ENCODE measurements around the gene KCNN3. TPM values are rescaled to one million over a fixed set of nuclear protein-coding genes. Genes with fewer than 3 reads are reported as not detected.

KCNN3 gene
- total and polyA plus RNA-seq, 2 of the 8 experiments (the other 6 are each of a cell fraction or from before 2014, with no cell fraction given), result 2.8 to 3.7 TPM

DNA sequence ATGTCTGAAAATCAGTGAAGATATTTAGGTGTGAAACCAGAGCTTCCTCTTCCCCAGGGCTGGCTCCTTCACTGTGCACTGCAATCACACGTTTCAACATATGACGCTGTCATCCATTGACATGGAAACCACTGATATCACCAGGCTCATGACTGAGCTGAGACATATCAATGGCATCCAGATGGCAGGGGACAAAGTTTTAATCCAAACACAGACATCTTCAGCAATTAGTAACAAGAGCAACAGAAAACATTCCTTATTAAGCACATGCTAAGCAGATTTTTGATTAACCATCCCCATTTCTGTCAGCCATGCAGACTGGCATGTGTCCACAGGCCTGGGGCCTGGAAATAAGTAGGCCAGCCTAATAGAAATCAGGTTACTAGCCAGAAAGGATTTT is 154.1 kb downstream of the KCNN3 start:
- H3K23ac ChIP-seq (ENCODE audit: insufficient read length), result no peak overlapping the region
- no peaks in the 10 kb centered on the region for H3K4me1 ChIP-seq (replicated peaks in 1 of 4; ENCODE audit: control insufficient read depth in 3 of 4, insufficient read depth in 4 of 4, low read length in 3 of 4)
- H2BK15ac ChIP-seq (ENCODE audit: low read length), result no peak overlapping the region
- H3K27ac ChIP-seq (ENCODE audit: low read depth, low read length), result no peak overlapping the region
- FAIRE-seq (no peak), DNase-seq (ENCODE audit: low read depth in 1 of 2, low spot score in 2 of 2) (no peak)
- H2AFZ ChIP-seq (ENCODE audit: low read length), result no peak overlapping the region
- H3K9me3 ChIP-seq (ENCODE audit: insufficient read depth in 2 of 2, low read depth in 1 of 2, low read length in 1 of 2), result no peaks in the 10 kb centered on the region
- 88% methylated on average over 2 of the region's 2 CpGs; no CpG with 5 or more reads in 1 of the 2 experiments for WGBS, 2 experiments (ENCODE audit: extremely low coverage in 1 of 2, insufficient coverage in 1 of 2, insufficient read length in 1 of 2, insufficient replicate concordance in 2 of 2, low coverage in 1 of 2, low lambda C conversion rate in 2 of 2, missing lambda C conversion rate in 1 of 2)
- peaks cover 0 to 4% of the 10 kb centered on the region in 2 experiments for H4K20me1 ChIP-seq (replicated peaks in 1 of 2; ENCODE audit: control insufficient read depth in 1 of 2, insufficient read depth in 2 of 2, low read length in 2 of 2)
- H3K56ac ChIP-seq (replicated peaks; ENCODE audit: insufficient read length, low read depth, low read length), result no peak overlapping the region
- H3K79me2 ChIP-seq (ENCODE audit: control insufficient read depth in 1 of 2, insufficient read depth in 2 of 2, low read length in 2 of 2), result no peaks in the 10 kb centered on the region
- no peak overlapping the region for H2AK5ac ChIP-seq (ENCODE audit: low read depth, low read length)
- H4K91ac ChIP-seq (replicated peaks; ENCODE audit: insufficient read length, low read length), result no peak overlapping the region
- no peak overlapping the region for H3K4me3 ChIP-seq (ENCODE audit: extremely low read depth in 1 of 4, insufficient read depth in 2 of 4, low read depth in 3 of 4, low read length in 4 of 4)
- no peak overlapping the region for H3K9ac ChIP-seq (replicated peaks in 1 of 4; ENCODE audit: extremely low read depth in 1 of 4, low read depth in 3 of 4, low read length in 3 of 4)
- no peak overlapping the region for H4K5ac ChIP-seq (ENCODE audit: insufficient read length, low read depth, low read length)
- no peak overlapping the region for H4K8ac ChIP-seq (ENCODE audit: extremely low read depth, insufficient read depth, low read length)
- no peak overlapping the region for H3K14ac ChIP-seq (ENCODE audit: insufficient read length)
- no peak overlapping the region for H3K18ac ChIP-seq (ENCODE audit: extremely low read depth, low read length)
- no peaks in the 10 kb centered on the region; a peak in 1 of 8 replicates for H3K36me3 ChIP-seq (ENCODE audit: control insufficient read depth in 2 of 4, insufficient read depth in 4 of 4, low read length in 3 of 4)
- no peaks in the 10 kb centered on the region for H3K27me3 ChIP-seq (replicated peaks in 1 of 4; ENCODE audit: control insufficient read depth in 3 of 4, extremely low read depth in 1 of 4, insufficient read depth in 3 of 4, low read length in 3 of 4)
- H3K4ac ChIP-seq (replicated peaks; ENCODE audit: insufficient read length, low read depth, low read length), result no peak overlapping the region
- H3K79me1 ChIP-seq (ENCODE audit: low read depth, low read length), result peaks cover 3% of the 10 kb centered on the region; the same call in 1 of the 2 replicates
- no peak overlapping the region for H3K4me2 ChIP-seq (ENCODE audit: insufficient read depth in 1 of 2, low read depth in 2 of 2, low read length in 2 of 2)
- no peak overlapping the region for H2BK5ac ChIP-seq (ENCODE audit: low read depth, low read length)
- TF ChIP-seq SIN3A (conservative IDR thresholded peaks at IDR 0.05 in 1 of 2, IDR thresholded peaks at IDR 0.05 in 1 of 2; ENCODE audit: low read depth in 1 of 2, low read length in 2 of 2) (no peak), BCL11A (IDR thresholded peaks at IDR 0.05; ENCODE audit: low read depth in 2 of 2, low read length in 2 of 2) (no peak), SIX5 (IDR thresholded peaks at IDR 0.05; ENCODE audit: low read depth, low read length) (no peak), CEBPB (IDR thresholded peaks at IDR 0.05; ENCODE audit: low read depth, low read length) (no peak), USF2 (IDR thresholded peaks at IDR 0.05; ENCODE audit: low read length) (no peak), RFX5 (IDR thresholded peaks at IDR 0.05; ENCODE audit: borderline replicate concordance, low read depth, low read length) (no peak), KDM5A (IDR thresholded peaks at IDR 0.05; ENCODE audit: low read length) (no peak), SAP30 (IDR thresholded peaks at IDR 0.05; ENCODE audit: insufficient read depth, insufficient replicate concordance, low read length) (no peak), POU5F1 (IDR thresholded peaks at IDR 0.05; ENCODE audit: low read depth, low read length) (no peak), MAFK (IDR thresholded peaks at IDR 0.05; ENCODE audit: low read depth, low read length) (no peak), GTF2F1 (IDR thresholded peaks at IDR 0.05; ENCODE audit: borderline replicate concordance, low read depth, low read length) (no peak), FOSL1 (IDR thresholded peaks at IDR 0.05; ENCODE audit: insufficient read depth, low read depth, low read length) (no peak)
- POLR2A ChIA-PET (ENCODE audit: partially characterized antibody), result no interaction called here
- no peak overlapping the region for H2BK120ac ChIP-seq (replicated peaks; ENCODE audit: low read depth, low read length)
- CTCF ChIA-PET (ENCODE audit: partially characterized antibody), result interaction anchor here (0.7 to 1.5 kb wide), 4 partner anchors 11 to 162 kb away, joined by 3 to 4 read pairs (median 3); no protein-coding TSS in a partner anchor
- H3K23me2 ChIP-seq (ENCODE audit: low read depth, low read length), result peaks cover 9% of the 10 kb centered on the region; the same call in 1 of the 2 replicates
- no peak overlapping the region for H2BK20ac ChIP-seq (ENCODE audit: low read length)
- H2BK12ac ChIP-seq (ENCODE audit: low read depth, low read length), result no peak overlapping the region
